ENCODE data around the gene SGMS1. TPM values are rescaled to one million over a fixed set of nuclear protein-coding genes. Genes with fewer than 3 reads are reported as not detected.

SGMS1 gene
- total RNA-seq, 1 donor from 2014 or later = 24.1 TPM

GRCh38 chr10:50347394-50347802 is 276.4 kb downstream of the SGMS1 start:
- TF ChIP-seq CTCF (IDR thresholded peaks at IDR 0.05; ENCODE audit: partially characterized antibody, unreplicated experiment) = no peak
- H3K4me3 Mint-ChIP-seq (ENCODE audit: unreplicated experiment) = no peak overlapping the region
- peaks cover 9% of the 10 kb centered on the region for H3K27me3 Mint-ChIP-seq (ENCODE audit: unreplicated experiment)
- no peak for DNase-seq
- peaks cover 11% of the 10 kb centered on the region for H3K9me3 Mint-ChIP-seq (ENCODE audit: unreplicated experiment)
- no peak overlapping the region for H3K27ac Mint-ChIP-seq (ENCODE audit: unreplicated experiment)
- H3K4me1 Mint-ChIP-seq (ENCODE audit: low read depth, unreplicated experiment) = no peaks in the 10 kb centered on the region
- H3K36me3 Mint-ChIP-seq (ENCODE audit: unreplicated experiment) = peaks cover 22% of the 10 kb centered on the region

- no peak overlapping the region for H3K4me3 Mint-ChIP-seq (ENCODE audit: unreplicated experiment)
- no peak for DNase-seq
- peaks cover 11% of the 10 kb centered on the region for H3K9me3 Mint-ChIP-seq (ENCODE audit: unreplicated experiment)
Measured at GRCh38 chr10:50346942-50347341, 276.8 kb downstream of the SGMS1 start.

GRCh38 chr10:50345545-50345944 is 278.2 kb downstream of the SGMS1 start:
- no peaks in the 10 kb centered on the region for H3K4me1 Mint-ChIP-seq (ENCODE audit: low read depth, unreplicated experiment)
- peaks cover 8% of the 10 kb centered on the region for H3K9me3 Mint-ChIP-seq (ENCODE audit: unreplicated experiment)
- no peak for TF ChIP-seq CTCF (IDR thresholded peaks at IDR 0.05; ENCODE audit: partially characterized antibody, unreplicated experiment)
- no peak for DNase-seq
- peaks cover 9% of the 10 kb centered on the region for H3K27me3 Mint-ChIP-seq (ENCODE audit: unreplicated experiment)
- H3K36me3 Mint-ChIP-seq (ENCODE audit: unreplicated experiment) = peaks cover 12% of the 10 kb centered on the region
- H3K27ac Mint-ChIP-seq (ENCODE audit: unreplicated experiment) = no peak overlapping the region
- no peak overlapping the region for H3K4me3 Mint-ChIP-seq (ENCODE audit: unreplicated experiment)

More at GRCh38 chr10:50346942-50347341, 276.8 kb downstream of the SGMS1 start:
- peaks cover 22% of the 10 kb centered on the region for H3K36me3 Mint-ChIP-seq (ENCODE audit: unreplicated experiment)
- no peak overlapping the region for H3K27ac Mint-ChIP-seq (ENCODE audit: unreplicated experiment)
- H3K4me1 Mint-ChIP-seq (ENCODE audit: low read depth, unreplicated experiment) = no peaks in the 10 kb centered on the region
- H3K27me3 Mint-ChIP-seq (ENCODE audit: unreplicated experiment) = peaks cover 9% of the 10 kb centered on the region
- no peak for TF ChIP-seq CTCF (IDR thresholded peaks at IDR 0.05; ENCODE audit: partially characterized antibody, unreplicated experiment)

GRCh38 chr10:50343702-50344331 is 279.9 kb downstream of the SGMS1 start:
- H3K4me3 Mint-ChIP-seq (ENCODE audit: unreplicated experiment) = no peak overlapping the region
- H3K27ac Mint-ChIP-seq (ENCODE audit: unreplicated experiment) = no peak overlapping the region
- no peak for TF ChIP-seq CTCF (IDR thresholded peaks at IDR 0.05; ENCODE audit: partially characterized antibody, unreplicated experiment)
- peaks cover 7% of the 10 kb centered on the region for H3K27me3 Mint-ChIP-seq (ENCODE audit: unreplicated experiment)
- no peaks in the 10 kb centered on the region for H3K36me3 Mint-ChIP-seq (ENCODE audit: unreplicated experiment)
- H3K9me3 Mint-ChIP-seq (ENCODE audit: unreplicated experiment) = no peaks in the 10 kb centered on the region
- no peaks in the 10 kb centered on the region for H3K4me1 Mint-ChIP-seq (ENCODE audit: low read depth, unreplicated experiment)
- DNase-seq = no peak

GRCh38 chr10:50341987-50342386 is 281.8 kb downstream of the SGMS1 start:
- Mint-ChIP-seq H3K4me1 (ENCODE audit: low read depth, unreplicated experiment) (no peaks in the 10 kb centered on the region), H3K27me3 (ENCODE audit: unreplicated experiment) (no peaks in the 10 kb centered on the region), H3K27ac (ENCODE audit: unreplicated experiment) (no peak overlapping the region), H3K9me3 (ENCODE audit: unreplicated experiment) (peaks cover 3% of the 10 kb centered on the region), H3K36me3 (ENCODE audit: unreplicated experiment) (no peaks in the 10 kb centered on the region), H3K4me3 (ENCODE audit: unreplicated experiment) (no peak overlapping the region)
- no peak for DNase-seq
- no peak for TF ChIP-seq CTCF (IDR thresholded peaks at IDR 0.05; ENCODE audit: partially characterized antibody, unreplicated experiment)

Data from glutamatergic neuron (in vitro differentiated cells).